K562 (cell line): ENCODE data around the gene MRPS30.
"Not testable (repeated sequence)": the region's sequence is repeated elsewhere in the genome, so short reads cannot be mapped to it uniquely, and the experiment has no call there.

Source experiments
- AFF4 ChIP-seq: sonication (generic); formaldehyde crosslinking; IDR thresholded peaks from 2 replicates; pipeline ENCODE4 v1.8.0; 2023; ENCODE audit warnings: mild to moderate bottlenecking, missing genetic modification reagents
- EHMT2 ChIP-seq: fragments of 450-650 bp; IDR thresholded peaks from 2 replicates; pipeline ENCODE4 v1.6.1; 2018; ENCODE audit warnings: antibody characterized with exemption
- FOXM1 ChIP-seq, 2 experiments: fragments of 450-650 bp in 1 of 2; sonication (generic) in 1 of 2; formaldehyde crosslinking in 1 of 2; IDR thresholded peaks; 2 replicates each; pipeline versions ENCODE4 v1.6.1 to v1.9.0; 2017 to 2022; ENCODE audit warnings: low read depth in 2 of 2, mild to moderate bottlenecking in 2 of 2, missing genetic modification reagents in 1 of 2, moderate library complexity in 1 of 2
- SIN3A ChIP-seq, 2 experiments: fragments of 150-350 bp in 1 of 2; IDR thresholded peaks; 2 replicates each; pipeline ENCODE4 v1.6.1; 2011 to 2016; ENCODE audit warnings: borderline replicate concordance in 2 of 2, low read depth in 2 of 2, low read length in 2 of 2, mild to moderate bottlenecking in 2 of 2, moderate library complexity in 2 of 2; ENCODE audit not compliant: control insufficient read depth in 1 of 2
- STAT6 ChIP-seq: sonication (generic); formaldehyde crosslinking; IDR thresholded peaks from 2 replicates; pipeline ENCODE4 v1.8.1; 2023; ENCODE audit warnings: mild to moderate bottlenecking, missing genetic modification reagents
- TBP ChIP-seq: optimal IDR thresholded peaks from 2 replicates; pipeline ENCODE3; 2011; ENCODE audit warnings: low read depth, low read length, improper control_type of control experiment
- ZNF512 ChIP-seq: IDR thresholded peaks from 2 replicates; pipeline ENCODE4 v1.6.1; 2016; ENCODE audit warnings: missing genetic modification characterization, missing compliant biosample characterization

GRCh38 chr5:44772397-44772796 lies 36.4 kb upstream of the MRPS30 start:
- TF ChIP-seq AFF4 (CRISPR knock-in tag); FOXM1 (IDR thresholded peaks at IDR 0.05; ENCODE audit: low read depth); FOXM1 (CRISPR knock-in tag; IDR thresholded peaks at IDR 0.05; ENCODE audit: low read depth); TBP; EHMT2; ZNF512 (tag); SIN3A (IDR thresholded peaks at IDR 0.05; ENCODE audit: borderline replicate concordance in 2 of 2, control insufficient read depth in 1 of 2, low read depth in 2 of 2, low read length in 2 of 2); STAT6 (CRISPR knock-in tag): not testable (repeated sequence)
